ENCODE data around the gene CDK5.

GRCh38 chr7:151087245-151088018 lies 29.7 kb upstream of the CDK5 start:
- peak; percentile 9 to 49 (median 22) for TF ChIP-seq CTCF (IDR thresholded peaks at IDR 0.05)
- TF ChIP-seq POLR2AphosphoS5 (IDR thresholded peaks at IDR 0.05): no peak

Data from prostate gland (tissue), 2 donors.